Measurements from ENCODE around the gene SSNA1.

- TF ChIP-seq ZNF639 (CRISPR knock-in tag; conservative IDR thresholded peaks at IDR 0.05 in 1 of 2, IDR thresholded peaks at IDR 0.05 in 1 of 2) (no peak), RHOXF2B (CRISPR knock-in tag; conservative IDR thresholded peaks at IDR 0.05) (no peak), POLR2AphosphoS5 (IDR thresholded peaks at IDR 0.05; ENCODE audit: control insufficient read depth, insufficient read depth, low read depth, low read length) (no peak), ETS1 (conservative IDR thresholded peaks at IDR 0.05; ENCODE audit: control insufficient read depth, low read depth, low read length) (no peak)
Measured at GRCh38 chr9:137160054-137160425, 28.4 kb upstream of the SSNA1 start.
